ENCODE measurements around the gene MRPL12. TPM values are rescaled to one million over a fixed set of nuclear protein-coding genes. Genes with fewer than 3 reads are reported as not detected.
"Not testable (repeated sequence)": the region's sequence is repeated elsewhere in the genome, so short reads cannot be mapped to it uniquely, and the experiment has no call there.

Gene MRPL12
- polyA plus RNA-seq, 3 donors = 47.5 to 67.4 (median 59.2) TPM

DNA sequence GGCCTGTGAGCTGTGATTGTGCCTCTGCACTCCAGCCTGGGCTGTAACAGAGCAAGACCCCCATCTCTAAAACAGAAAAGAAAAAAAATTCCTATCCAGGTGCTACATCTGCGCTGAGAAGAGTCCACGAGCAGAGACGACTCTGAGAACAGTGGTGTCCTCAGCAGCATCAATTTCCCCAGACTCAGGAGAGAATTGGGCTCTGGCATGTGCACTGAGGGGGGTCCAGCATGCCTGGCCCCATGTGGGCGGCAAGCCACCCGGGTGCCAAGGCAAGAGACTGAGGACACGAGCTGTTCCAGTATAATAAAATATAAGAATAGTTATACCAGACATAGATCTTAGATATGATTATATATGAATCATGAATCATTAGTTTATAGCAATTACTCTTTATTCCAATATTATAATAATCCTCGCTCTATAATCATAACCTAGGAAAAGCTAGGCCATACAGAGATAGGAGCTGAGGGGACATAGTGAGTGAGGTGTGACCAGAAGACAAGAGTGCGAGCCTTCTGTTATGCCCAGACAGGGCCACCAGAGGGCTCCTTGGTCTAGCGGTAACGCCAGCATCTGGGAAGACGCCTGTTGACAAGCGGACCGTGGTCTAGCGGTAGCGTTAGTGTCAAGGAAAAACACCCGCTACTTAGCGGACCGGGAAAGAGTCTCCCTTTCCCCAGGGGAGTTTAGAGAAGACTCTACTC, 27.5 kb upstream of the MRPL12 start:
- not testable (repeated sequence) for DNase-seq

DNA sequence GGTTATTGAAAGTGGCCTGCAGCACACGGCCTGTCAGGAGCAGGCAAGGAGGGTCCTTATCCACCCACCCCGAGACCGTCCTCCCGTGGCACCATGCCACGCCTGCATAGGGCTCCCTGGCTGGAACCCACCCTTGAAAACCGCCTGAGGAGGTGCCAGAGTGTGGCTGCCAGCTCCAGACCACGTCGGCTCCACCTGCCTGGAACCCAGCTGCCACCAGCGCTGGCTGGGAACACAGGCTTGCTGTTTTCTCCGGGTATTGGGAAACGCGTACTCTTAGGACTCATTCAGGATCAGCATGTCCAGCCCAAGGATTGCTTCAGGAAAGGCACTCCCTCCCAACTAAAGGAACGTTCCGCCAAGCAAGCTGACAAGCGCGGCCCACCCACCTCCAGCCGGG, 26.3 kb upstream of the MRPL12 start:
- DNase-seq = no peak

DNA sequence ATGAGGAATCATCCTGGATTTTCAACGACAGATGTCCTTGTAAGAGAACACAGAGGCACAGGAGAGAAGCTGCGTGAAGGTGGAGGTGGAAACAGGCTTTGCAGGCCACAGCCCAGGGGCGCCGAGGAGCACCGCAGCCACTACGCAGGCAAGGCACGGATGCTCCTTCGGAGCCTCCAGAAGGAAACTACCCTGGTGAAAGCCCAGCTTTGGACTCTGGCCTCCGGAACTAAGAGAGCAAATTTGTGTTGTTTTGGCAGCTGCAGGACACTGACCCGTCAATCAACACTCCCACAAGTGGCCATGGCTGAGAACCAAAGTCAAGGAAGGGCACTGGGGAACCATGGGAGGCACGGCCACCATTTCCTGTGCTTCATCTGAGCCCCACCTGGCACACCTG, 23.0 kb upstream of the MRPL12 start:
- no peak for DNase-seq

DNA sequence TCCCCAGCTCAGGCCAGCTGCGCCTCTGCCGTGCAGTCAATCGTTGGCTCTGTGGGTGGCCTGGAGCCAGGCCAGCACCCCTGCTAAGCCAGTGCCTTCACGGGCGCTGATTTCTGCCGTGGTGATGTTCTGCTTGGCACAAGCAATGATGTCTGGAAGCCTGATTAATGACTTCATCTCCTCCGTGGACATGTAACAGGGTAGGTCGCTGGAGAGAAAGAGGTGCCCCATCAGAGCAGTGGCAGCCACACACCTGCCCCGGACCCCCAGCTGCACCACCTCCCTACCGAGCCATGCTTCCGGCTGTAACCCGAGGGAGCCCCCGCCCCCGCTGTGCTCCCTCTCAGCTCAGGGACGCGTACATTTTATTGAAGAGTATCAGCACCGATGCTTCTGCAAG, 21.5 kb upstream of the MRPL12 start:
- no peak for DNase-seq

DNA sequence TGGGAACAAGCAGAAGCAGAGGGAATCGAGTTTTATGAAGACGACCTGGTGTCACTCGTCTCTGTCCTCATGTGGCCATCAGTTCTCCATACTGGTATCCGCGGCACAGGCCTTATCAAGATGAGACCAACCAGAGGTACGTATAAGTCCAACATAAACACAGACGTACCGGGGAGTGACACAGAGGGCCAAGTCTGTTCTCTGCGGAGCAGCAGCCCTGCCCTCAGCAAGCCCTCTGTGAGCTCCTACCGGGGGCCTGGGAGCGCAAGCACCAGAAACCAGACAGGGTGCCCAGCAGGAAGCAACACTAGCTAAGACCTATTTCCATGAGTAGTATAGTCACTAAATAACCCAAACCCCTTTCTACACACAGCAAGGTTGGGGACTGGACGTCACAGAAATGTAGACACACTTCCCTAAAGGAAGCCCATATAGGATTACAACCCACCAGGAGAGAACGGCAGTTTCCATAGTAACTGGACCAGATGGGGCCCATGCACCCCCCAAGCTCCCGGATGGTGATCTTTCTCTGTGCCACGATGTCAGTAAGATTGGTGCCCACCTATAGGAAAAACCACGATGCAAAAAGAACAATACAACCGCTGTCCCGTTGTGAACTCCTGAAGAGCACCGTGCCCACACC, 20.5 kb upstream of the MRPL12 start:
- DNase-seq = no peak

DNA sequence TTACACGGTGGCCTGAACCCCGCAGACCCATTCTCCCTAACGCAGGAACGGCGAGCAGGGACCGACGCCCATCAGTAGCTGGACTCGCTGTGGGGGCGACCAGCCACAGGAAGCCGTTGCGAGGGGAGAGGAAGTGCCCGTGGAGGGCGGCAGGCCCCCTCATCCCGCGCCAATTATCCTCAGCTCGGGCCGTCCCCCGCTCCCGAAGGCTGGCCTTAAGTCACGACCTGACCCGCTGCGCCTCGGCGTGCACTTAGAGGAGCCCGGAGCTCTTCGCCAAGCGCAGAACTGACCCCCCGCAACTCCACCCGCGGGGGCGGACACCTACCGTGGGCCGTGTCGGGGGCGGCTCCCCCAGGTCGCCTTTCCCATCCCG, 20.0 kb upstream of the MRPL12 start:
- no peak for DNase-seq

DNA sequence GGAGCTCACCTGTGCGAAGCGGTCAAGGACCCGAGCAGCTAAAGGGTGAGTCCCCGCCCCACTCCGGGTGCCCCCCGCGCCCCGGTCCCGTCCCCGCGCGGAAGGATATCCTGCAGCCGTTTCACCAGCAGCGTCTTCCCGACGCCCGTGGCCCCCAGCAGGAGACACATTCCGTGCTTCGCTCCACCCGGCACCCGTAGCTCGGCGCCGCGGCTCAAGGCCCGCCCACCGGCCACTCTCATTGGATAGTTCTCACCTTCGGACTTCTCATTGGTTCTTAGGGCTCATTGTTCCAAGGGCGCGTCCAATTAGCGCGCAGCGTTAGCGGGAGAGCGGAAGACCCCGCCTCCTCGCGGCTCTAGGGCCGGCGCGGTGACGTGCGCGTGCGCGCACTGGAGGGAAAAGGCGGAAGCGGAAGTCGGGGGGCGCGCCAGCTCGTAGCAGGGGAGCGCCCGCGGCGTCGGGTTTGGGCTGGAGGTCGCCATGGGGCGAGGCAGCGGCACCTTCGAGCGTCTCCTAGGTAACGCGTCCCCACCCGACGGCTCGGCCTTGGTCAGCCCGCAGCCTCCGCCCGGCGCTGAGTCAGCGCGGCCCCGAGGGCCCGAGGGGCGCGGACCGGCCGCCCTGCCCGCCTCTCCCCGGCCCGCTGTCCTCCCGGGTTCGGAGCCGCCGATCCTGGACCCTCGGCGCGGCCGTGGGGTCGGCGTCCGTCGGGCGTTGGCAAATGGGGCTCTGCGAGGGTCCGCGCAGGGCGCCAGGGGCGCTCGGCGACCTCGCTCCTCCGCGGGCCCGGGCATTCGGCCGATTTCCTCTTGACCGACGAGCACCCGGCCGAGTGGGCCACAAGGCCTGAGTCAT, 19.4 kb upstream of the MRPL12 start, which contains the start of the genes ARL16 and HGS:
Gene ARL16, minus strand, starts transcription at position 214 of the 858 bp plus-strand sequence. Its CDS starts 44 bp downstream, at position 170.
Gene HGS, plus strand, starts transcription at position 428 of the 858 bp plus-strand sequence. Its CDS starts 56 bp downstream, at position 484.
- peak; percentile 99 for DNase-seq

DNA sequence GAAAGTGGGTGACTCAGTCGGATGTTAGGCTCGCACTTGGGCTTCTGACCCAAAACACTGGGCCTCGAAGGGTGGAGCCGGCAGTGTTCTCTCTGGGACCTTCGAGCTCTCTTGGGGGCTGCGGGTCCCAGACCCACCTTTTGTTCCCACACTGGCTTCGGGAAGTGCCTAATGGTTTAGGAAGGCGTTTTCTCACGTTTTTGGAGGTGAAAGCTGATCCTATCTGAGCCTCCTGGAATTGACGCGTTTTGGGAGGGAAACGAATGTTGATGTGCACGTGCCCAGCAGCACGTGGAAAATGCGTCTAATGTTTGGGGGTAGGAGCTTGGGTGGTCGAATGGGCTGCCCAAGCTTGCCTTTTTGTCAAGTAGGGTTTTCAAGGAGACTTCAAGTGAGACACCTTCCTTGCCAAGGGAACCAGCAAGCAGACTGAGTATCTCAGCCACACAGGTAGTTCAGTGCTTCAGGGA, 18.7 kb upstream of the MRPL12 start:
- no peak for DNase-seq

DNA sequence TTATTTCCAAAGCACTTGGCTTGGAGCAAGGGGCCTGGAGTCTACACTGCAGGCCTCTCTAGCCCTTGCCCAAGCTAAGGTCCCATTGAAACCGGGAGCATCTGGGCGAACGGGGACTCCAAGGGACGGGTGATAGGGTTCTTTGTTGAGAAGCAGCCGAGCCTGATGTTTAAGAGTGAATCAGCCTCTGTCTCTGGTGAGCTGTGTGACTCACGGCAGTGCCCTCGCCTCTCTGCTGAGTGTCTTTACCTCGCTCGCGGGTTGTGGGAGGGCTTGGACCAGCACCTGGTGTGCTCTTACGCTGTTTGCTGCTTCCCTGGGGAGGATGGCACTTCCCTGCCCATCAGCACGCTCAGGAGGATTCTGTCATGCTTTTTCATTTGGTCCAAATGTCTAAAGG, 18.1 kb upstream of the MRPL12 start:
- no peak for DNase-seq

DNA sequence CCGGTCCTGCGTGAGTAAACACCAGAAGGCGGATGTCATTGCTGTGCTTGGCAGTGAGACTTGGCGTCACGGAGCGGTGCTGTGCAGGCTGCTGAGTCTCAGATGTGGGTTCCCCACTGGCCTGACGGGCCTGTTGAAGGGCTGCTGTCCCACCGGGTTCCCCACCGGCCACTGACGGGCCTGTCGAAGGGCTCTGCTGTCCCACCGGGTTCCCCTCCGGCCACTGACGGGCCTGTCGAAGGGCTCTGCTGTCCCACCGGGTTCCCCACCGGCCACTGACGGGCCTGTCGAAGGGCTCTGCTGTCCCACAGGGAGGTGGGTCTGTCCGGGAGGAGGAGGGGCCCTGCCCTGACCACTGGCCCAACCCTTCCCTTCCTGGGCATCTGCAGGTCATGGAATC, 16.6 kb upstream of the MRPL12 start:
- DNase-seq = no peak

DNA sequence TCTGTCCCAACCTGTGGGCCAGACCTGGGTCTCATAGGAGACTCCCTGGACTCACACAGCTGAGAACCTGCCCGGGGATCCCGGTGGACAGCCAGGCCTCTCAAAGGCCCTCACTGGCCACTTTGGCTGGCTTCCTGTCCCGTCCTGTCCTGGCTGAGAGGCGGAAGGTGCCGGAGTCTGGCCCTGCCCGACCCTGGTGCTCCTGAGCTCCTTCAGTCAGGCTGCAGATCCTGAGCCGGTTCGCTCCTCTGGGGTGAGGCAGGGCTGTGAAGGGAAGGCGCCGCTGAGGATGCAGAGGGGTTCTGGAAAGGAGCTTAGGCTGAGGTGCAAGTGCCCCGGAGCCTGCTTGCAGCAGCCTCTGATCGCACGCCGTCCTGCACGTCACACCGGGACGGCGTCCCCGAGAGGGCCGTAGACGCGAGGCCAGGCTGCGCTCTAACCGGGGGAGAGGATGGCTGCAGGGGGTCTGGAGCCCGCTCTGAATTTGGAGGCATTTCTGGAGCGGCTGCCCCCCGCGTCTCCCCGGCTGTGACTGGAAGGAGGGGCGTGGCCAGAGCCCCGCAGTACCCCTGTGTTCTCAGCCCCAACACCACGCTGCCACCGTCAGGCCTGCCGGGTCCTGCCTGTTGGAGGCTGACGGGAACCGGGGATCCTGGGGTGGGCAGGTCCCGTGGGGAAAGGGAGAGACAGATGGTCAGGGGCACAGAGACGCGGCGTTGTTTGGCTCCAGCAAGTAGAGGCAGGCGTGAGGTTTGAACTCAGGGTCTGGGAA, 15.2 kb upstream of the MRPL12 start:
- DNase-seq = no peak

DNA sequence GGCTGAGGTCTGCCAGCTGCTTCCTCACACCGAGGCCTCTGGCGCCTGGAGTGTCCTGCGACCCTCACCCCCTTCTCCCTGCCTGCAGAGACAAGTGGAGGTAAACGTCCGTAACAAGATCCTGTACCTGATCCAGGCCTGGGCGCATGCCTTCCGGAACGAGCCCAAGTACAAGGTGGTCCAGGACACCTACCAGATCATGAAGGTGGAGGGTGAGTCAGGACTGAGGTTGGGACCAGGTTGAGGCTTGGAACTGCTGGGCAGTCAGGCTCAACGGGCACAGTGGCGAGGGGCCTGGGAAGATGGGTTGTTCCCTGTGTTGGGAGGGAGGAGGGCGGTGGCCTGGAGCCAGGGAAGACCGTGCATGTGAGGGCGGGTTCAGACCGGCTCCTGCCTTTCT, 14.6 kb upstream of the MRPL12 start:
- no peak for DNase-seq

DNA sequence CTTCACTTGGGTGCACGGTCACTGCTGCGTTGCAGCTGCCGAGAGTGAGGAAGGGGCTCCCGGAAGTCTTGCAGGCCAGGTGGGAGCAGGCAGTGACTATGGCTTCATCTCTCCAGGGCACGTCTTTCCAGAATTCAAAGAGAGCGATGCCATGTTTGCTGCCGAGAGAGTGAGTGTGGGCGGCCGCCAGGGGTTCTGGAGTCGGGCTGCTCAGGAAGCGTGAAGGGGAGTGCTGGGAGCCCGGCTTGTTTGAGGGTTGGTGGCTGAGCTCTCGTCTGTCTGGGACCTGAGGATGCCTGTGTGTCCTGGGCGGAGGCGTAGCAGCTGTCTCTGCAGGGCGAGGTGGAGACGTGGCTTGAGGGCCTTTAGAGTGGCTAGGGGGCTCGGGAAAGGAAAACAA, 13.1 kb upstream of the MRPL12 start:
- DNase-seq = no peak

DNA sequence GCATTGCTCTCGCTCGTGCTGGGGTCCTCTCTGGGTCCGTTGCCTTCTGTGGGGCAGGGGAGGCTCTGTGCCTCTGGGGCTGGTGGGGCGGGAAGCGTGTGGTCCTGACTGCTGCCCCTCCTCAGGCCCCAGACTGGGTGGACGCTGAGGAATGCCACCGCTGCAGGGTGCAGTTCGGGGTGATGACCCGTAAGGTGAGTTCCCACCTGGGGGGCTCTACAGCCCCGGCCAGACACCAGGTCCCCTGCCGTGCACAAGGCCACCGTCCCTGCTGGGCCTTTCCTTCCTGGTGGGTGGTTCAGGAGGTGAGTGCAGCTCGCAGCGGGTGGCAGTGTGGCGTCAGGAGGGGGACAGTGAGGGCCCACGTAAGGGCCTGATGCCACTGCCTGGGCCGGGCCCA, 12.6 kb upstream of the MRPL12 start:
- no peak for DNase-seq

DNA sequence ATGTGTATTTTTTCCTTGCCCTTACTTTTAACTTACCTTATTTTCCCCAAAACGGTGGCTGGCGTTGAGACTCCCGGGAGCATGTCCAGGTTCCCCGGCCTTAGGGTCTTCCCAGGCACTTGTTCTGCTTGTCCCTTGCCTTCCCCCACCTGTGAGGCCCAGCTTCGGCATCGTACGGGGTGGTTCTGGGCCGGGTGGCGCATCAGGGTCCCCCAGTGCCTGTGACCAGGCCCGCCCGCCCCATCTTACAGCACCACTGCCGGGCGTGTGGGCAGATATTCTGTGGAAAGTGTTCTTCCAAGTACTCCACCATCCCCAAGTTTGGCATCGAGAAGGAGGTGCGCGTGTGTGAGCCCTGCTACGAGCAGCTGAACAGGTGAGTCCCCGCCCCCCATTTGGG, 12.0 kb upstream of the MRPL12 start:
- DNase-seq = no peak

DNA sequence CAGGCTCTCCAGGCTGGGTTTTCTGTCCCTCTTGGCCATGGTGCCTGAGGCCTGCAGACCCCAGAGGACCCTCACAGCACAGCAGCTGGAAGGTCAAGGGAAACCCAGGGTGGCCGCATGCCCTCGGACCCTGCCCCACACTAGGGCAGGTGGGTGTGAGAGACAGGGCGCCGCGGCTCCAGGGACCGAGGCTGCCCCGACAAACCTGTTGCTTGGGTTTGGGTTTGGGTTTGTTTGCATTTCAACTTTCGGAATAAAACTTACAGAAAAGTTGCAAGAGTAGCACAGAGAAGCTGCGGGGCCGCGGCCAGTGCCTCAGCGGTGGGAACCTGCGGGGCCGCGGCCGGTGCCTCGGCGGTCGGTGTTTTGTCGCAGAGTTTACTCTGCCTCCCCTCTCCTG, 11.6 kb upstream of the MRPL12 start:
- no peak for DNase-seq

DNA sequence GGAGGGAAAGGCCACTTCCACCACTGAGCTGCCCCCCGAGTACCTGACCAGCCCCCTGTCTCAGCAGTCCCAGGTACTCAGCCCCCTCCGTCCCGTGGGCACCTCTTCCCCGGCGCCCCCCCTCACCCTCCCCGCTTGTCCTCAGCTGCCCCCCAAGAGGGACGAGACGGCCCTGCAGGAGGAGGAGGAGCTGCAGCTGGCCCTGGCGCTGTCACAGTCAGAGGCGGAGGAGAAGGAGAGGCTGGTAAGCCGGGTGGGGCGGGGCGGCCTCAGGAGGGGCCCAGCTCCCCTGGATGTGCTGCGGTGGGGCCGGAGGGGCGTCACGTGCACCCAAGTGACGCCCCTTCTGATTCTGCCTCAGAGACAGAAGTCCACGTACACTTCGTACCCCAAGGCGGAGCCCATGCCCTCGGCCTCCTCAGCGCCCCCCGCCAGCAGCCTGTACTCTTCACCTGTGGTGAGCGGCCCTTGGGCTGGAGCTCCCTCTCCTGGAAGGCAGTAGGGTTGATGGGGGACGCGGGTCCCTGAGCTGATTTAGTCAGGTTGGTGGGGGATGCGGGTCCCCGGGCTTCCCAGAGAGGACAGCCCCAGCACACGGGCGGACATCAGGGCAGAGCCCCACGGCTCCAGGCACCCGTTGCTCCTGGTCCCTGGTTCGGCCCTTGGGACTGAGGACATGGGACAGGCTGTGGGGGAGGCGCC, 9.5 kb upstream of the MRPL12 start:
- no peak for DNase-seq

DNA sequence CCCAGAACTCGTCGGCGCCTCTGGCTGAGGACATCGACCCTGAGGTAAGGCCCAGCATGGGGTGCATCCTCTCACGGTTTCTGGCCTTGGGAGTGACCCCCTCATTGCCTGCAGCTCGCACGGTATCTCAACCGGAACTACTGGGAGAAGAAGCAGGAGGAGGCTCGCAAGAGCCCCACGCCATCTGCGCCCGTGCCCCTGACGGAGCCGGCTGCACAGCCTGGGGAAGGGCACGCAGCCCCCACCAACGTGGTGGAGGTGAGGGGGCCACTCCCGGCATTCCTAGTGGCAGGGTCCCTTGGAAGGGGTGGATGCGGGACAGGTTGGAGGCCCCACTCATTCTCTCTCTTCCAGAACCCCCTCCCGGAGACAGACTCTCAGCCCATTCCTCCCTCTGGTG, 8.4 kb upstream of the MRPL12 start:
- no peak for DNase-seq

DNA sequence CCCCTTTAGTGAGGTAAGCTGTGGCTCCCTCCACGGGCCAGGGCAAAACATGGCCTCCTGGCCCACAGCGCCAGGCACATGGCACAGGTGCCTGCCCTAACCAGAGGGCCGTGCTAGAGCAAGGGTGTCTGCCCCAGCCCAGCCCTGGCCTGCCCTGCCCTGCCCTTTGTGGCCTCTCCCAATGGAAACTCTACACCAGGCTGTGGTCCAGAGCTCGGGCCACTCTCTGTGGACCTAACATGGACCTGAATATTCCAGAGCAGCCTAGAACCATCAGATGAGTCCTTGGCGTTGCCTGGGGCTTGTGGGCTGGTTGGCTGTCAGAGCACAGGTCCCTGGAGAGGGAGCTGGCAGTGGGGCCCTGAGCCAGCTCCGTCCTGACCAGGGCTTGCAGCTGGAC, 8.0 kb upstream of the MRPL12 start:
- DNase-seq = no peak

DNA sequence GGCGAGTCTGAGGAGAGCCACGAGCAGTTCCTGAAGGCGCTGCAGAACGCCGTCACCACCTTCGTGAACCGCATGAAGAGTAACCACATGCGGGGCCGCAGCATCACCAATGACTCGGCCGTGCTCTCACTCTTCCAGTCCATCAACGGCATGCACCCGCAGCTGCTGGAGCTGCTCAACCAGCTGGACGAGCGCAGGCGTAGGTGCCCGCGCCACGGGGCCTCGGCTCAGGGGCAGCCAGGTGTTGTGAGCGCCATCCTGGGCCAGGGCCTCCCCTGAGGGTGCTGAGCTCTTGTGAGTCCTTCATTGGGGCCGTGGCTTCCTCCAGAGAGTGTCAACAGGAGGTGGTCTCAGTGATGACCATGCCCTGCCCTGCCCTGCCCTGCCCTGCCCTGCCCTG, 7.4 kb upstream of the MRPL12 start:
- DNase-seq = no peak

Measured in renal pelvis (tissue), 4 donors.